PC-9 (cell line): ENCODE measurements around the gene FARP1.

ENCODE experiments used
- EZH2 ChIP-seq: fragments of 200-600 bp; sonication (generic); IDR thresholded peaks from 2 replicates; pipeline ENCODE4 v1.8.0; 2017; ENCODE audit warnings: antibody characterized with exemption, low read depth
- TF ChIP-seq, protein P1 (sequence below): fragments of 200-600 bp; sonication (generic); conservative IDR thresholded peaks from 2 replicates; pipeline ENCODE4 v1.6.1; 2017; ENCODE audit warnings: mixed run types, antibody characterized with exemption, mild to moderate bottlenecking, moderate library complexity

DNA sequence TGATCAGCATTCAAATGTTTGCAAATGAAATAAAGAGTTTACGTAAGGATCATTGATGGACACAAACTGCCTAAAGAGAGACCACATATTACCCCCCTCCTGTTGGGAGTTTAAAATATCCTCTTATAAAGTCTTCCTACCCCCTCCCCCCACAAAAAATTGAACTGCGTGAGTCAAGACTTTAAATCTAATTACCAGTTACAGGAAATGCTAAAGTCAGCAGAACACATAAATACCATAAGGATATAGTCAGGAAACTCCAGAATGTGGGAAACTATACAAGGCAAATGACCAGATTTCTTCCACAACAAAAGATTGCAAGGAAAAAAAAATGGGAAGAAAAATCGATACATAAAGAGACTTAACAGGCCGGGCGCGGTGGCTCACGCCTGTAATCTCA is 44.4 kb upstream of the FARP1 start:
- TF ChIP-seq, protein P1, sequence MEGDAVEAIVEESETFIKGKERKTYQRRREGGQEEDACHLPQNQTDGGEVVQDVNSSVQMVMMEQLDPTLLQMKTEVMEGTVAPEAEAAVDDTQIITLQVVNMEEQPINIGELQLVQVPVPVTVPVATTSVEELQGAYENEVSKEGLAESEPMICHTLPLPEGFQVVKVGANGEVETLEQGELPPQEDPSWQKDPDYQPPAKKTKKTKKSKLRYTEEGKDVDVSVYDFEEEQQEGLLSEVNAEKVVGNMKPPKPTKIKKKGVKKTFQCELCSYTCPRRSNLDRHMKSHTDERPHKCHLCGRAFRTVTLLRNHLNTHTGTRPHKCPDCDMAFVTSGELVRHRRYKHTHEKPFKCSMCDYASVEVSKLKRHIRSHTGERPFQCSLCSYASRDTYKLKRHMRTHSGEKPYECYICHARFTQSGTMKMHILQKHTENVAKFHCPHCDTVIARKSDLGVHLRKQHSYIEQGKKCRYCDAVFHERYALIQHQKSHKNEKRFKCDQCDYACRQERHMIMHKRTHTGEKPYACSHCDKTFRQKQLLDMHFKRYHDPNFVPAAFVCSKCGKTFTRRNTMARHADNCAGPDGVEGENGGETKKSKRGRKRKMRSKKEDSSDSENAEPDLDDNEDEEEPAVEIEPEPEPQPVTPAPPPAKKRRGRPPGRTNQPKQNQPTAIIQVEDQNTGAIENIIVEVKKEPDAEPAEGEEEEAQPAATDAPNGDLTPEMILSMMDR: no peak
- no peak for TF ChIP-seq EZH2
